Aorta (tissue), 5 donors: ENCODE results near the gene RAI2. TPM values are rescaled to one million over a fixed set of nuclear protein-coding genes. Genes with fewer than 3 reads are reported as not detected.

ENCODE experiments used
- ATAC-seq: fragments of 200-7000 bp; cut with Tn5 transposase; one replicate; pipeline ENCODE4 v1.9.1; 2022; ENCODE audit warnings: moderate library complexity; ENCODE audit not compliant: low FRiP score
- DNase-seq, 2 donors: peaks; one replicate each; pipeline ENCODE4 v3.0.0-alpha.2; 2020
- H3K27ac ChIP-seq, 2 donors: one replicate each; pipeline ENCODE4 v1.5.1; 2013; ENCODE audit warnings: low read length in 2 of 2, mild to moderate bottlenecking in 2 of 2, moderate library complexity in 2 of 2, control low read depth in 1 of 2, inconsistent platforms in 1 of 2, low read depth in 1 of 2
- H3K27me3 ChIP-seq, 2 donors: one replicate each; pipeline ENCODE4 v1.6.1; 2013; ENCODE audit warnings: control low read depth in 1 of 2, low read length in 1 of 2, mild to moderate bottlenecking in 1 of 2, moderate library complexity in 1 of 2; ENCODE audit not compliant: insufficient read depth in 2 of 2, control insufficient read depth in 1 of 2
- H3K36me3 ChIP-seq, 2 donors: one replicate each; pipeline ENCODE4 v1.6.1; 2013; ENCODE audit warnings: control low read depth in 1 of 2, low read length in 1 of 2, mild to moderate bottlenecking in 1 of 2; ENCODE audit not compliant: insufficient read depth in 2 of 2, control insufficient read depth in 1 of 2
- H3K4me1 ChIP-seq, 2 donors: one replicate each; pipeline ENCODE4 v1.6.1; 2013; ENCODE audit warnings: low read length in 2 of 2, control low read depth in 1 of 2, mild to moderate bottlenecking in 1 of 2, moderate library complexity in 1 of 2; ENCODE audit not compliant: insufficient read depth in 2 of 2, control insufficient read depth in 1 of 2
- H3K4me3 ChIP-seq, 2 donors: one replicate each; pipeline ENCODE4 v1.5.1; 2013; ENCODE audit warnings: low read length in 2 of 2, control low read depth in 1 of 2, mild to moderate bottlenecking in 1 of 2
- H3K9me3 ChIP-seq: one replicate; pipeline ENCODE4 v1.6.1; 2013; ENCODE audit warnings: mild to moderate bottlenecking, low read length; ENCODE audit not compliant: control insufficient read depth
- WGBS, 2 donors: extraction: QIAGEN DNeasy Blood & Tissue Kit; methylation state at CpG; one replicate each; pipeline ENCODE4 v1.1.7; 2013; 5-methylcytosine and 5-hydroxymethylcytosine counted together
- intact Hi-C, 2 donors: fragments of 100-400 bp; cut with DNase I; formaldehyde crosslinking; loops; one replicate each; pipeline versions ENCODE4 v1.14.2 to v1.15.0; 2022
- polyA plus RNA-seq, 2 donors: library from polyadenylated mRNA; stranded (reverse); fragments of 200-250 nt; gene quantifications; one replicate each; pipeline ENCODE4 v1.2.3, GENCODE V29; 2013
- total RNA-seq, 2 donors: library from RNA; stranded (reverse); fragmentation: NEBNext Ultra II Directional; extraction: Animal tissue kit (Norgen Biotek cat#: 25700); gene quantifications; one replicate each; pipeline ENCODE4 v1.2.1, GENCODE V29; 2021
- donor health status: healthy with polysubstance abuse.
- donor health status: Bipolar disorder and iron deficiency.
- donor health status: DM: no; HTN: no; CAD: no.
- donor health status: DM: no; HTN: no; CAD: no.
- donor health status: DM: yes; HTN: yes; CAD: no.

RAI2 gene
- total and polyA plus RNA-seq, 4 donors, result 24.9 to 32.2 (median 29.5) TPM

DNA sequence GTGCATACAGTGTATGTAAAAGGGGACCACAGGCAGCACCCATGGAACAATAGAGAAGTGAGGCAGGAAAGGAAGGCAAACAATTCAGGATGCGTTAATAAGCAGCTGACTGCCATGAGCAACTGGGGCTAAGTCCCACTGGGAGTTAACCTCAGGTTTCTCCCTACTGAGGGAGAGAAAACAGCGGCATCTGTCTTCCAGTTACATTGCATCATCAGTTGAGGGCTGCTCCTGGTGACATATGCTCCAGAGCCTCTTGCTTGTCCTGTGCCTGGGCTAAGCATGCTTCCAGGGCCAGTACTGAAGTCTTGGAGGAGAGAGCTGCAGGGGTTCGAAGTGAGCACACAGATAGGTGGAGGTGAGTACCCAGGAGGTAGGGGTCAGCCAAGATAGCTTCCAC lies 24.3 kb downstream of the RAI2 start:
- DNase-seq (no peak), ATAC-seq (no peak)
- H3K4me3 ChIP-seq, result no peak overlapping the region
- intact Hi-C loops, result no loop called here
- 71 to 93% methylated on average over 3 of the region's 3 CpGs for WGBS, 2 donors
- no peaks in the 10 kb centered on the region for H3K27me3 ChIP-seq
- no peaks in the 10 kb centered on the region for H3K4me1 ChIP-seq
- no peak overlapping the region for H3K27ac ChIP-seq
- no peaks in the 10 kb centered on the region for H3K9me3 ChIP-seq
- H3K36me3 ChIP-seq, result no peaks in the 10 kb centered on the region

DNA sequence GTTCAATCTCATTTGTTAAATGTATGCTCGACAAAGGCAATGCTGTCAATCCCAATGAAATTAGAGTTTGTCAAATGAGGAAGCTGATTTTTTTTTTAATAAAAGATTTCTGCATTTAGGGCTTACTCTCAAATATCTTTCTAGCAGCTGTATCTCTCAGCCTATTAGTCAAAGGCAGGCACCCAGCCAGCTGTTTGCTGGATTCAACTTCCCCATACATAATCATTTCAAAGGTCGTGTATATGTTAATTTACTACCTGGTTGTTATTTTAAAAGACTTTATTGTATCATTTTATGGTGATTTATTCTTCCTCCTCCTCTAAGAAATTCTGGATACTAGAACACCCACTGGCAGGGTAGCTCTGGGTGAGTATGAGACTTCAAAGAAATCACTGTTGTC lies 27.1 kb downstream of the RAI2 start:
- no peaks in the 10 kb centered on the region for H3K4me1 ChIP-seq
- H3K4me3 ChIP-seq, result no peak overlapping the region
- no peaks in the 10 kb centered on the region for H3K9me3 ChIP-seq
- intact Hi-C loops, result no loop called here
- H3K36me3 ChIP-seq, result no peaks in the 10 kb centered on the region
- no peaks in the 10 kb centered on the region for H3K27me3 ChIP-seq
- ATAC-seq (no peak), DNase-seq (no peak)
- 54 to 78% methylated on average over 2 of the region's 2 CpGs for WGBS, 2 donors
- no peak overlapping the region for H3K27ac ChIP-seq

DNA sequence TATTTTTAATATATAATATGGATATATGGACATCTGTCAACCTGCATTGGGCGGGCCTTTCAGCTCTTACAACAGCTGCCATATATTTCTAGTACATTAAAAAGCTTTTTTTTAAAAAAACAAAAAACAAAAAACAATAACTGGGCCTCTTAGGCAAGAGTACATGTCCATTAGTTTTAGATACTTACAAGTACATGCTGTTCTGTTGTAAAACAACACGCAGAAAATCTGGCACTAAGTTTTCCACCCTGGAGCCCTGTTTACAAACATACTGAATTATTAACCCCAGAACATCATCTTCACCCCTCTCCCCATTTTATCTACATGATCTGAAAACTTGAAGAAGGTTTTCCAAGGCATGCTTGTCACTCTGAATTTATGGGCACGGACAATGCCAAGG lies 29.8 kb downstream of the RAI2 start:
- DNase-seq, result no peak
- ATAC-seq, result no peak
- Histone ChIP-seq H3K9me3 (no peaks in the 10 kb centered on the region), H3K4me1 (no peaks in the 10 kb centered on the region), H3K27me3 (no peaks in the 10 kb centered on the region), H3K36me3 (no peaks in the 10 kb centered on the region), H3K27ac (no peak overlapping the region), H3K4me3 (no peak overlapping the region)
- intact Hi-C loops, result no loop called here
- 68 to 91% methylated on average over 3 of the region's 3 CpGs for WGBS, 2 donors

DNA sequence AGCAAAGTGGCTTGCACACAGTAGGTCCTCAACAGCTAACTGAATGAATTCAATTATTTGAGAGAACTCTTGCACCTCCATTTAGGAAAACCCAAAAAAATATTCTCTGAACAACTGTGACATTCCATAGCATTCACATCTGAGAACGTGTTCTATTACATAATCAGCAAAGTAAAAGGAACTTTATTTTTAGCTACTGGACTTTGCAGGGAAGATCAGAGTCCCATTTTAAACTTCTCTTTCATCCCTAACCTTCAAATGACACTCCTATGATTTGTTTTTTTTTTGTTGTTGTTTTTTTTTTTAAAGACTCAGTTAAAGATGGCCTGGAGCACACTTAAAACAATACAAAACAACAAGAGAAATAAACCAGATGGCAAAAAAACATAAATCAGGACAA lies 30.9 kb downstream of the RAI2 start:
- 1 to 5% methylated on average over 1 of the region's 1 CpG for WGBS, 2 donors
- ATAC-seq, result no peak

DNA sequence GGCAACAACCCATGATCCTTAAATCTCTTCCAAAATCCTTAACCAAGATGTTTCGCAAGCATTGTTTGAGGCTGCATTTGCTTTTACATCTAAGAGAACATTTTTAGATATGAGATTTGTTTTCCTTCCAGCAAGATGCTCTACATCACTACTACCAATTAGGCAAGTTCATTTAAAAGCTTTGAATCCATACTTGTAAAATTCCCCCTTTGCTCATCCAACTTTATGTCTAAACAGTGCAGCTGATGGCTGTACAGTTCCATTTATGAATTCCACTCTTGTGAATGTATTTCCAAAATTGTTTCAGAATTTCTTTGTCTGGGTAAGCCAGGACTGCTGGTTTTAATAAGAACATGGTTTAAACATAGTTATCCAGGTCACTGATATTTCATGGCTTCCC lies 31.5 kb downstream of the RAI2 start:
- Histone ChIP-seq H3K9me3 (no peaks in the 10 kb centered on the region), H3K4me3 (no peak overlapping the region), H3K4me1 (no peaks in the 10 kb centered on the region), H3K36me3 (no peaks in the 10 kb centered on the region), H3K27ac (no peak overlapping the region), H3K27me3 (no peaks in the 10 kb centered on the region)
- ATAC-seq (no peak), DNase-seq (no peak)
- intact Hi-C loops, result no loop called here
- 97 to 98% methylated on average over 1 of the region's 1 CpG for WGBS, 2 donors

More for the DNA sequence above, 30.9 kb downstream of the RAI2 start:
- intact Hi-C loops, result no loop called here
- Histone ChIP-seq H3K27ac (no peak overlapping the region), H3K4me3 (no peak overlapping the region), H3K9me3 (no peaks in the 10 kb centered on the region), H3K27me3 (no peaks in the 10 kb centered on the region), H3K36me3 (no peaks in the 10 kb centered on the region), H3K4me1 (no peaks in the 10 kb centered on the region)
- DNase-seq, result no peak

DNA sequence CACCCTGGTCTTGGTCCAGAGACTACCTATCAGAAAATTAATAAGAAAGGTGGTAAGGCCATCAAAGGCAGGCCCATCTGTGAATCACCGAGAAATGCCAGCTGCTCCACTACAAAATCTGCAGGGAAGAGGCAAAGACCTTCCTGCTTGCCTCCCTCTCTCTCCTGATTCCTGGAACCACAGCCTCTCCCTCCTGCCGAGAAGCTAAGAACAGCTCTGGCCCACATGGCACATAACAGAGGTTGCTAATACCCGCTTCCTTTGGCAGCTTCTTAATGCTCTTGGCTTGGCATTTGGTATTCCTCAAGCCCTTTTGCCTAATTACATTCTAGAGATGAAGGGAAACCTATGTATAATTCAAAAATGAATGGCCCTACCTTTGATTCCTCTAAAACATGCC lies 32.9 kb downstream of the RAI2 start:
- H3K27ac ChIP-seq, result no peak overlapping the region
- no peak overlapping the region for H3K4me3 ChIP-seq
- H3K27me3 ChIP-seq, result no peaks in the 10 kb centered on the region
- no peaks in the 10 kb centered on the region for H3K9me3 ChIP-seq
- DNase-seq (no peak), ATAC-seq (no peak)
- H3K36me3 ChIP-seq, result no peaks in the 10 kb centered on the region
- 51 to 61% methylated on average over 3 of the region's 3 CpGs for WGBS, 2 donors
- no peaks in the 10 kb centered on the region for H3K4me1 ChIP-seq
- intact Hi-C loops, result no loop called here

DNA sequence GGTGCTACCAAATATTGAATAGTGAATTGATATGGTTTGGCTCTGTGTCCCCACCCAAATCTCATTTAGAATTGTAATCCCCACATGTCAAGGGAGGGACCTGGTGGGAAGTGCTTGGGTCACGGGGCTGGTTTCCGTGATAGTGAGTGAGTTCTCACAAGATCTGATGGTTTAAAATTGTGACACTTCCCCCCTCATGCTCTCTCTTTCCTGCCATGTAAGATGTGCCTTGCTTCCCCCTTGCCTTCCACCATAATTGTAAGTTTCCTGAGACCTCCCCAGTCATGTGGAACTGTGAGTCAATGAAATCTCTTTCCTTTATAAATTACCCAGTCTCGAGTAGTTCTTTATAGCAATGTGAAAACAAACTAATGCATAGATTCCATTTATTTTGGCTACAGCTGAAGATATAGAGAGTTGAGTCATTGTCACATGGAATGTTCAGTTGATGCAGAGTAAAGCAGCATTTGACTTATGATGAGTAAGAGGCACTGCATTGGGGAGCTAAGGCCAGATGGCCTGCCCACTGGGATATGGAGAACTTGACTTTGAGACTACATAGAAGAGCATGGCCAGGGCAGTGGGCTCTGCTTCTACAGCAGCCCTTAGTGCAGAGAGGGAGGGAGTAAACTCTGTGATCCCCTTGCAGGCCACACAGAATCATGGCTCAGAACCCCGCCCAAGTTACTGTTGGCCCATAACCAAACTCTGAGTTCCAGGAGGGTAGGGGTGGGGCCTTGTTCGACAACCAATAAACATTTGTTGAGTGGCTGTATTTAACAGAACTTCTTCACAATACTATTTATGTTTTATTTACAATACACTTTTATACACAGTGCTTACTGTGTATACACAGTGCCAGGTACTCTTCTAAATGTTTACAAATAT lies 34.2 kb downstream of the RAI2 start:
- Histone ChIP-seq H3K4me3 (no peak overlapping the region), H3K4me1 (no peaks in the 10 kb centered on the region), H3K27me3 (no peaks in the 10 kb centered on the region), H3K9me3 (no peaks in the 10 kb centered on the region), H3K27ac (no peak overlapping the region), H3K36me3 (no peaks in the 10 kb centered on the region)
- intact Hi-C loops, result no loop called here
- ATAC-seq (no peak), DNase-seq (no peak)
- WGBS, 2 donors, result 64 to 85% methylated on average over 5 of the region's 5 CpGs

DNA sequence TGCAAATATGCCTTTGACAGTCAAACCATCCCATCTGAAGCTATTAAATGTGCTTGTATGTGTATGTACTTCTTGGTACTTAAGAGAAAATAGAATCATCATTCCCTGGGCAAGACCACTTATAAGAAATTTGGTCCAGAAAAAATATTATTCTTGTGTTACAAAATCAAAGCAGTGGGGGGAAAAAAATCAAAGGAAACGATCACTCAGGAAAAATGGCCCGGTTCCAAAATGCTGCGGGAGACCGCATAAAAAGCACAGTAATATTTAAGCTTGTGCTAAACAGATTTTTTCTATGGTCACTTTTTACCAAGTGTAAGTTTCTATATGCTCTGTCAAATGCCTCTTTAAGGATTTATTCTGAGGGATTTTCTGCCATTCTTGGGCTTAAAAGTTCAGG lies 36.1 kb downstream of the RAI2 start:
- DNase-seq (no peak), ATAC-seq (no peak)
- no peaks in the 10 kb centered on the region for H3K27me3 ChIP-seq
- no peaks in the 10 kb centered on the region for H3K9me3 ChIP-seq
- WGBS, 2 donors, result 16 to 45% methylated on average over 4 of the region's 4 CpGs
- H3K4me1 ChIP-seq, result peaks cover 0 to 4% of the 10 kb centered on the region in 2 donors
- no peak overlapping the region for H3K4me3 ChIP-seq
- no peak overlapping the region for H3K27ac ChIP-seq
- H3K36me3 ChIP-seq, result no peaks in the 10 kb centered on the region
- intact Hi-C loops, result no loop called here

DNA sequence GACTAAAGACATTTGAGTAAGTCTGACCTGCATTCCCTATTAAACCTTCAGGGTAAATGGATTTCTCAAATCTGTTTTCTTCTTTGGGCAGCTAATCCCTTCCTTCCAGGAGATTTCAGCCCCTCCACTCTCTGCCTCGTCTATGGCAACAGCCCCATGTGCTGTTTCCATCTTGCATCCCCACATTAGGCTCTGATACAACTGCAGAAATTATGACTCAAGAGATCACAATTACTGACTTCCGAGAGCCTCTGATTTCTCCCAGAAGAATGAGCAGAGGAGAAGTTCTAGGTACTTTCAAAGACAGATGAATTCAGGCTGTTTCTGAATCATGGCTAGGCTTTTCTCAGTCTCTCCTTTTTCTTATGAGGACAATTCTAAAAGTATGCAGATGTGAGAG lies 38.7 kb downstream of the RAI2 start:
- Histone ChIP-seq H3K27me3 (no peaks in the 10 kb centered on the region), H3K4me3 (no peak overlapping the region), H3K36me3 (no peaks in the 10 kb centered on the region), H3K4me1 (peaks cover 0 to 6% of the 10 kb centered on the region in 2 donors), H3K27ac (no peak overlapping the region), H3K9me3 (no peaks in the 10 kb centered on the region)
- ATAC-seq (no peak), DNase-seq (no peak)
- intact Hi-C loops, result no loop called here
- WGBS, 2 donors, result 68 to 85% methylated on average over 2 of the region's 2 CpGs
